ENCODE measurements around the gene GLRX3.
"Not testable (repeated sequence)": the region's sequence is repeated elsewhere in the genome, so short reads cannot be mapped to it uniquely, and the experiment has no call there.

The GLRX3 gene

DNA sequence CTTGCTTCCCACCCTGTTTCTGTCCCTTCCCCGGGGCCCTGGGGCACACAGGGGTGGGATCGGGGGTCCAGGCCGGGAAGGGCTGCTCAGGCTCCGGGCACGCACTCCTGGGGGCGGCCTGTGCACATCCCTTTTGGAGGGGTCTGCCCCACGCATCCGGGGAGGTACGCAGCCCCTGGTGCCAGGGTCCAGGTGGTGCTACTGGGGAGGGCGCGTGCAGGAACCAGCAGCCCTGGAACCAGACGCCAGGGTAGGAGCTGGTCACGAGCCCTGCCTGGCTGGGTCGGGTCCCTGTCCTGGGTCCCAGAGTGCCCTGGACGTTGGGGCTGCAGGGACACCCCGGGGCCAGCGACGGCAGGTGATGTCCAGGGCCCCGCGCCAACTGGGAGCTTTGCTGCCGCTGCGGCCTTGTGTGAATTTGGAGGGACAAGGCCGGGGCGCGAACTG, 53.4 kb downstream of the GLRX3 start:
- no peak for DNase-seq (ENCODE audit: low read depth in 2 of 2)

DNA sequence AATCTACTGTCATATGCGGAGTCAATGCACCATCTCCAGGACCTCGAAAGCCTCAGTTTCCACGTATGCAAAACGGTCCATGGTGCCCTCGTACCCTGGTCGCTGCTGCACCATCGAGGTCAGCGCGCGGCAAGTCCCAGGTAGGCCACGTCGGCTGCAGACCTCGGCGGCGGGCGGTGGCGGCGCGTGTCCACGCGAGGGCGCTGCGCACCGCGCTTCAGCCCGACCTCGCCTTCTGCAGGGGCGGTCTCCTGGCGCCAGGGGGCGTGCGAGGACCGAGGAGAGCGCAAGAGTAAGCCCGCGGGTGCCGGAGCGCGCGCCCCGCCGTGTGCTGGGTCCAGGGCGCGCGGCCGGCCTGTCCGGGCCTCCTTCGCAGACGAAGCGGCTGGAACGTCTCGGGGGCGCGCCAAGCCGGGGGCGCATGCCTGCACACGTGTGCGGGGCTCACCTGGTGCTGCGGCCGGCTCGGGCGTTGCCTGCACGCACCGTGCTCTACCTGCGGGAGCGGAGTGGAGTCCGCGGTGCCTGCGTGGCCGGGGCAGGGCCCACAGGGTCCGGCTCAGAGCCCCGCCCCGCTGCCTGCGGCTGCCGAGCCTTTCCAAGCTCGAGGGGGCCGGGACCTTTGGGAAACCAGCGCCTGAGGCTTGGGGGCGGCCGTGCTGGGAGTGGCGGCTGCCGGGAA, 54.0 kb downstream of the GLRX3 start:
- DNase-seq (ENCODE audit: low read depth in 2 of 2), result peak; percentile 73 to 85

DNA sequence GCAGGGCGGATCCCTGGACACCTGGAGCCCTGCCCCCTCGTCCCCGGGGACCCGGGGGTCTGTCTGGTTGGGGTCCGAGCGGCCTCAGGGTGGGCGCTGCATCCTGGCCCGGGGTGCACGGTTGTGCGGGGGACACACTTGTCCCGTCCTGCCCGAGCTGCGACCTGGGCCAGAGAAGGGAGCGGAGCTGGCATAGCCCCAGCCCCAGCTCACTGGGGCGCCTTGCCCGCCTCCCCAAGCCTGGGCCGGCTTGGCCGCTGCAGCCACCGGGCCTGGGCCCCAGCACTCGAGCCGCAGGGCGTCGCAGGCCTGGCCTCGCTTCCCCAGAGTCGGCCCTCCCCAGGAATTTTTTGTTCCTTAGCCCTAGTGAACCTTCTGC, 54.5 kb downstream of the GLRX3 start:
- no peak for DNase-seq (ENCODE audit: low read depth in 2 of 2)

DNA sequence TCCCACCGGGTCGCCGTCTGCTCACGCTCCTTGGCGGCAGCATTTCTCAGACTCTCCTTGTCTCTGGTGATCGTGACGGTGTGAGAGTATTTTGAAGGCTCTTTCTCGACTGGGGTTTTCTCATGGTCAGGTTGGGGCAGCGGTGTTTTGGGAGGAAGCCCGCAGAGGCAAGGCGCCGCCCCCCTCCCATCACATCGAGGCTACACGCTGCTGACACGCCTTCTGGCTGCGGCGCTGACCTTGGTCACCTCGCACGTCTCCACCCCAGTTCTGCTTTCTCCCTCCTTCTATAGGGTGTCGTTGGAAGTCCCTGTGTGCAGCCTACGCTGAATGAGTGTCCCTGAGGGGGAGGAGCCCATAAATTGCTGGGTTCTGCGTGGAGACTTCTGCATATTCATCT, 55.2 kb downstream of the GLRX3 start:
- DNase-seq (ENCODE audit: low read depth in 2 of 2), result no peak

DNA sequence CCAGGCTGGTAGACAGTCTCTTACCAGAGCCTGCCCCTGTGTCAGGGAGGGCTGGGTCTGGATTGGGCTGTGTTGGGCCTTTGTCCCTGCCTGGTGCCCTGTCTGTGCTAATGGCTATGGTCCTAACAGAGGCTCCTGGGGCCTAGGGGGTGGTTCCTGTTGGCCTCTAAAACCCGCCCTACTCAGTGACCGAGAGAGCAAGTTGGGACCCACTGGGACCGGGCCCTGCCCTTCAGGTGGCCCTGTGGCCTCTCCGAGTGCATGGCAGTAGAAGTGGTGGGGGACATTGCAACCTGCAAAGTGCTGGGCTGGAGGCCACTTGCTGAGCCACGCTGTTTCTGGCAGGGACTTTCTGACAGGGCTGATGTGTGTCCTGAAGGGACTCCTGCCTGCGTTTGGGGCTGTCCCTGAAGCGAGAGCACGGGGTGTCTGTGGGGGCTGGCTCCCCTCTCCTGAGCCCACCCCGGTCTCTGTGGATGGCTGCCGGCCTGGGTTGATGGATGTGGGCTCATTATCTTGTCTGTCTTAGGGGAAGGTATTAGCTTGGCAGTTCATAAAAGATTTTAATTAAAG, 56.2 kb downstream of the GLRX3 start:
- DNase-seq (ENCODE audit: low read depth in 2 of 2), result no peak

DNA sequence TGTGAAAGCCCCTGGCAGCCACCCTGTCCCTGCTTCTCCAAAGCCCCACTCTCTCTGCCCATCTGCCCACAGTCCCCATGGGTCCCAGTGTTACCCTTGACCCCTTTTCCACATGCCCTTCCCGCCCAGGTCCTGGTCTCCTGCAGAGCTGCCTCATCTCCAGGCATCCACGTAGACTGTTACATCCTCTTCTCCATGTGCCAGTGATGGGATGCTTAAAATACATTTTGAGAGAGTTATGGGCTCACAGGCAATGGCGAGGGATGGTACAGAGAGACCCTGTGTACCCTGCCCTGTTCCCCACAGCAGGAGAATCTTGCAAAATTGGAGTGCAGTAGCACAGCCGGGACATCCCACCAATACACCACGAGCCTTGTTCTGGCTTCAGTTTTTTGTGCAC, 56.8 kb downstream of the GLRX3 start:
- DNase-seq (ENCODE audit: low read depth in 2 of 2), result no peak

DNA sequence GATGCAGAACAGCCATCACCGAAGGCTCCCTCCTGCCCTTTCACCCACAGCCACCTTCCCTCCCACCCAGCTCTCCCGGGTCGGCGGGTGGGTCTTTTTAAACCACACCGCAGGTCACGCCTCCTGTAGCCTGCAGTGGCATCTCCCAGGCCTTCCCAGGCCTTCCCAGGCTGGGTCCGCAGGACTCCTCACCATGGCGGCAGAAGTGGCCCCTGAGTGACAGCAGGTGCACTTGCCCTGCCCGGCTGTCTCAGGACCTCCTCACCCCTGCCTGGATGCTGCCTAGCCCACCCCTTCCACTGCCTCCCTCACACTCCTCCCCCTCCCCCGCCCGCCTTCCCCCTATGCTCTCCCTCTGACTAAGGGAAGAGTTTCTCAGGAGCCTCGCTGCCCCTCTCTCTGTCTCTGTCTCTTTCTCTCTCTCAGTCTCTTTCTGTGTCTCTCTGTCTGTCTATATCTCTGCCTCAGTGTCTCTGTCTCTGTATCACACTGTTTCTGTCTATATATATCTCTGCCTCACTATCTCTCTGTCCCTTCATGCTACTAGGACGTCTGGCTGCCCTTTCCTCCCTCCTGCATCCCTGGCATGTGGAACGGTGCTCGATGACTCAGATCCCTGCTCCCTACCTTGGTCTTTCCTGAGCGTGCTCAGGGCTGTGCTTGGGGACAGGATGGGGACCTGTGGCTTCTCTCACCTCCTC, 57.5 kb downstream of the GLRX3 start:
- DNase-seq (ENCODE audit: low read depth in 2 of 2), result no peak

DNA sequence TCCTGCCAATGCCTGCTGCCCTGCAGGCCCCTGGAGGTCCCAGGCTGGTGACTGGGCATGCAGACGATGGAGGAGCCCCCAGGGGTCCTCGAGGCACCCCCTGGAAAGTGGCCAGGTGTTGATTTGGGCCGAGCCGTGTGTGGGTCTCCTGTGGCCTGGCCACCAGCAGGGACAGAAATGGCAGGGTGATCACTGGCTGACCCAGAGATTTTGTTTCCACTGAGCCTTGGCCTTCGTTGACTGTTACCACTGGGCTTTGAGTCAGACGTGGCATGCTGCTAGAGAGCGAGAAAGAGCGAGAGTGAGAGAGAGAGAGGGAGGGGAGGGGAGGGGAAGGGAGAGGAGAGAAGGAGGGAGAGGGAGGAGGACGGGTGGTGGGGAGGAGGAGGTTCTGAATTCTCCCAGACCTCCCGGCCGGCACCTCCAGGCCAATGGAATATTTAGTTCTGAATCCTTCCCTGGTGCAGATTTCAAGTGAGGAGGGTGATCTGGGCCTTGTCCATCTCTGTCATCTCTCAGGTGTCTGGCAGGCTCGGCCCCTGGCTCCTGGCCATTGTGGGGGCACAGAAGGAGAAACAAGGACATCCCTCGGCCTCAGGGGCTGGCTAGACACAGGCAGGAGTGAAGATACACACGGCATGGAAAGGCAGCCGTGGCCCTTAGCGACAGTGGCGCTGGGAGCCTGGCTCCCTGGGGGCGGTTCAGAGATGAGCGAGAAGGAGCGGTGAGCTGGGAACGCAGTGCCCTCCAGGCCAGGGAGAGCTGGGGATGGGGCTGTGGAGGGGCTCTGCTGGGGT, 58.2 kb downstream of the GLRX3 start:
- no peak for DNase-seq (ENCODE audit: low read depth in 2 of 2)

DNA sequence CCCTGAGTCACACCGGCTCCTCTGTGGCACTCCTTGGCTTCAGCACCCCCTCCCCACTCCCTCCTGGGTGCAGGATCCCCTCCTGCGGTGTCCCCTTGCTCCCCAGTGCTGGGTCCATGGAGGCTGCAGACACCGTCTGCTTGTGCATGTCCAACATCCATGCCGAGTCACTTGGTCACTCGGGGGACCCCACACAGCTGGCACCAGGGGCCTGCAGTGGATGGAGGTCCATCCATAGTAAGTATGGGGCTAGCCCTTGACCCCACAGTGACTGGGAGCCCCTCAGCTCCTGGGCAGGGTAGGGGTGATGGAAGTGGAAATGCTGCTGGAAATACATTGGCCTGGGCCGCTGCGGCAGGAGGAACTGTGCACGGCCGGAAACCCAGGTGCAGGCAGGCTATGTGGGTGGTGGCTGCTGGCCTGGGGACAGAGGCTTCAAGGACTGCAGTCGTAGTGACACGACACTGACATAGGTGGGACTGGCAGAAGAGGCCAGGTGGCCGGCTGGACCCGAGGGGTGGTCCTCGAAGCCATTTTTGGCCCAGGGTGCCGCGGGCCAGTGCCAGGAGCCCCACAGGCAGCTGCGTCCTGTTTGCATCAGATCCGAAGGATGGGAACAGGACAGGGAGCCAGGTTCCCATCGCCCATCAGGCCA, 58.9 kb downstream of the GLRX3 start:
- DNase-seq (ENCODE audit: low read depth in 2 of 2), result no peak

DNA sequence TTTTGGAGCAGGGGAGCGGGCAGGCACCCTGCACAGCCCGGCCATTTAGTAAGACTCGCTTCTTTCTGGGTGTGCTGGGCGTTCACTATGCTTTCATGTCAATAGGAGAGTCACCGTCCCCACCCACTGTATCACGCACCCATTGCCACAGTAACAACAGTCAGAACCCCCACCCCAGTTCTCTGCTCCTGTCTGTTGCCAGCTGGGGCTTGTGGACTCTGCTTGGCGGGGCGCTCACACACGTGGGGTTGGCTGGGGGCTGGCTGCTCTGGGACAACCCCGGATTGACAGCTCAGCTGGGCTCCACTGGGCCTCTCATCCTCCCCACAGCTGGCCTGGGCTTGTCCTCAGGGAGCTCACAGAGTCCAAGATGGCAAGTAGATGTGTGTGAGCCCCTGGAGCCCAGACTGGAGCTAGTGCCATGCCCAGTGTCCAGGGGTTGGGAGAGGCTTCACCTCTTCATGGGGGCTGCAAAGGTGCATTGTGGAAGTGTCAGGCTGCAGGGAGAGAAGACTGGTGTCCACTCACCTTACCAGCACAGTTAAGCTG, 59.6 kb downstream of the GLRX3 start:
- no peak for DNase-seq (ENCODE audit: low read depth in 2 of 2)

DNA sequence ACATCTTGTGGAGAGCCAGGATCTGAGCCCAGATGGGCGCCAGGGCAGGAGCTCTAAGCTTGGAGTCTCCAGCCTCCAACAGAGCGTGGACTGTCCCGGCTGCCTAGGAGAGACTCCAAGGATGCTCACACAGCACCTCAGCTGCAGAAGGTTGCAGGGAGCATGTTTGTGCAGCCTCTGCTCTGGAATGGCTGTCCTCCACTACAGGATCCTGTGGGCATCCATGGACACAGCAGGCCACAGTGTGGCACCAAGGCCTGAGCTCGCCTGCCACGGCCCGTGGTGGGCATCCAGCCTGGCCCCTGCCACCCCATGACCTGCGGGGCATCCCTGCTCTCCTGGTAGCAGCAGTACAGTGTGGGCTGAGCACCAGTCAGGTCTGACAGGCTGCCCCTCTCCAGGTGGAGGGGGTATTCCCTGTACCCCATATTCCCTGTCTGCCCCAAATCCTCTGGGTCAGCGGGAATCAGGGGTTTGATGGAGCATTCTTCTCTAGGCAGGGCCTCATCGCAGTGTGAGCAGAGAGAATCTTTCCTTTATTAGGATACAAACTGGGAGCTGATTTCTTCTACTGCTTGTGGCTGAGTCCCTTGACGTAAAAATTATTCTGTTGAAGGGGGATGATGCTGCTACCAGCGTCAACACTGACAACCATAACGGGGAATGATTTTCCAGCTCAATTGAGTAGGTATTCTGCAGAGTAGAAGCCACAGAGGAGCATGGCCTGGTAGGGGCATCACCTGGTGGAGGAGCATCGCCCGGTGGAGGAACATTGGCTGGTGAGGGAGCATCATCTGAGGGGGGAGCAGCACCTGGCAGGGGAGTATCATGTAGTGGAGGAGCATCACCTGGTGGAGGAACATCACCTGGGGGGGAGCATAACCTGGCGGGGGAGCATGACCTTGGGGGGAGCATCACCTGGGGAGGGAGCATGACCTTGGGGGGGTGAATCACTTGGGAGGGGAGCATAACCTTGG, 60.6 kb downstream of the GLRX3 start:
- DNase-seq (ENCODE audit: low read depth in 2 of 2), result no peak

DNA sequence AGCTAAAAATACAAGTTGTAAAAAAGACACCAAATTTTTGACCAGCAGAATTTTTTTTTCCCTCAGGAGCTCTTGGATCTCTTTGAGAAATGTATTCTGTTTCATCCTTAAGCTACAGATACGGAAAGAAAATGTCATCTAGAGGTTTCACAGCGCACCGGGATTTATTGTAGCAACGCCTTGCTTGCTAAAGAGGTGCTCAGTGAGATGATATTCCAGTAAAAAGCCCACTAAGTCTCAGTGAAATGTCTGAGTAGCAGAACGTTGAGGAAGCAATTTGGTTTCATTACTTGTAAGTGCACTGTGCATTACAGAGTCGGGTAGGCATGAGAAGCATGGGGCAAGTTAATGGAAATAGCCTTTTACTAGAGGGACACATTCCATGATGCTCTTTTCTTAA, 62.5 kb downstream of the GLRX3 start:
- DNase-seq (ENCODE audit: low read depth in 2 of 2), result no peak

DNA sequence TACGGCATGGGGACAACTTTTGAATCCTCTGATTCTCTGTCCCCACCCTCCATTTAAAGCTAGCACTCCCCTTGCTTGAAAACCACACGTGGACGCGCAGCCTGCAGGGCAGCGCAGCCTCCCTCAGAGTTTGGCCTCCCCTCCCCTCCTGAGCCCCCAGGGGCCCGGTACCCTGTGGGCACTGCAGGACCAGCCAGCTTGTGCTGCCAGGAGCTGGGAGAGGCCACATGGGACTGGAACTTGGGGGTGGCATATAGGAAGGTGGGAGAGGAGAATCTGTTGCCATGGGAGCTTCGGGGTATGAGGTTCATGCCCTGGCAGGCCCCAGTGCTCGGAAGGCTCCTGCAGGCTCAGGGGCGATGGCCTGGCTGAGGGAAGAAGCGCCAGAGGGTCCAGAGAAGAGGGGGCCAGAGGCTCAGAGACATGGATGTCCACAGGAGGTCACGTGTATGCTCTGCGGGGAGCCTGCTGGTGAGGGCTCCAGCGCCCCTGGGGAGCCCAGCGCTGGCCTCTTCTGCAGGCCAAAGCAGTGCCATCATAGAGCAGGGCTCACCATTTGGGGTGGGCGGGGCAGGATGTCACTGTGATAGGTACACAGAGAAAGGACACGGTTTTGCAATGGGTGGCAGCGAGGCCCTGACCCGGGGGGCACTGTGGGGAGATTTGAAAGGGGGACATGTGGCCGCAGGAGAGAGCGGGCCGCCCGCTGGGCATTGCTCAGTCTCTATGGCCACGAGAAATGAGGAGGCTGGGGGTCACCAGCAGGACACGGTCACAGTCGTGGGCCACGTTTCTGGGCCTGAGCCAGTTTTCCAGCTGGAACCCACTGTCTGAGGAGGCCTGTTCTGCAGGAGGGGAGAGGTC, 64.2 kb downstream of the GLRX3 start:
- no peak for DNase-seq (ENCODE audit: low read depth in 2 of 2)

DNA sequence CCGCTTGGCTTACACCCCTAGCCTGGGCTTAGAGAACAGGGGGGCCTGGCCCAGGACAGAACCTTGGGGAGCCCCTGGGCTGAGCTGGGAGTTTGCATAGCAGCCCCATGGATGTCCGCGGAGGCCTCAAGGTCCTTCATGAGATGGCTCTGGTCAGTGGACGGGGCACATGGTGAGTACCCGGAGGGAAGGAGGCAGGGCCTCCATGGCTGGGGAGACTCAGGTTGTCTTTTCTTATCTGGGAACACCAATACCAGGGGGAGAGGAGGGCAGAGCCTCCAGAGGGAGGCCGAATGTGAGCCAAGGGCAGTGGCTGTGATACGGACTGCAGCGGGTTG, 64.8 kb downstream of the GLRX3 start:
- DNase-seq (ENCODE audit: low read depth in 2 of 2), result no peak

DNA sequence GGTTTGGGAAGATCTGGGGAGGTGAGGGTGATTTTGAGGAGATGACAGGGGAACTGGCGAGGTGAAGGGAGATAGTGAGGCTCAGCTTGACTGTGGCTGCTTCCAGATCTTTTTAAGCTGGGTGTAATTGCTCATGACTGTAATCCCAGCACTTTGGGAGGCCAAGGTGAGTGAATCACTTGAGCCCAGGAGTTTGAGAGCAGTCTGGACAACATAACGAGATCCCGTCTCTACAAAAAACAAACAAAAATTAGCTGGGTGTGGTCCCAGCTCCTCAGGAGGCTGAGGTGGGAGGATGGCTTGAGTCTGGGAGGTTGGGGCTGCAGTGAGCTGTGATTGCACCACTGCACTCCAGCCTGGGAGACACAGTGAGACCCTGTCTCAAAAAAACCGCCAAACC, 66.0 kb downstream of the GLRX3 start:
- not testable (repeated sequence) for DNase-seq (ENCODE audit: low read depth in 2 of 2)

DNA sequence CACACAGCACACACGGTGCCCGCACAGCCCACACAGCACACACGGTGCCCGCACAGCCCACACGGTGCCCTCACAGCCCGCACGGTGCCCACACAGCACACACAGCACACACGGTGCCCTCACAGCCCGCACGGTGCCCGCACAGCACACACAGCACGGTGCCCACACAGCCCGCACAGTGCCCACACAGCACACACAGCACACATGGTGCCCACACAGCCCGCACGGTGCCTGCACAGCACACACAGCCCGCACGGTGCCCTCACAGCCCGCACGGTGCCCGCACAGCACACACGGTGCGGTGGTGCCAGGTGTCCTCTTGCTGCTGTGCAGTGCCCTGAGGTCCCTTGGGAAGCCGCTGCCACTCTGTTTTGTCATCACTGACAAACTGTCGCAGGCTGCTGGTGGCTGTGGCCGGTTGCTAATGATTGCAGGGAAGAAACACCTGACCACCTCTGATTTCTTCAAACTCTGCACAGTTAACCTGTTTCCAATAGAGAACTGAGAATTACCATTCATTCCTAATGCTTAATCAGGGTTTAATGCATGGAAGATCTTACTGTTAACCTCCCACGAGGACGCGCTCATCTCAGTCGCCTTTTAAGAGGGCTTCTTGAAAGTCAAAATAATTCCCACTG, 66.9 kb downstream of the GLRX3 start:
- no peak for DNase-seq (ENCODE audit: low read depth in 2 of 2)

DNA sequence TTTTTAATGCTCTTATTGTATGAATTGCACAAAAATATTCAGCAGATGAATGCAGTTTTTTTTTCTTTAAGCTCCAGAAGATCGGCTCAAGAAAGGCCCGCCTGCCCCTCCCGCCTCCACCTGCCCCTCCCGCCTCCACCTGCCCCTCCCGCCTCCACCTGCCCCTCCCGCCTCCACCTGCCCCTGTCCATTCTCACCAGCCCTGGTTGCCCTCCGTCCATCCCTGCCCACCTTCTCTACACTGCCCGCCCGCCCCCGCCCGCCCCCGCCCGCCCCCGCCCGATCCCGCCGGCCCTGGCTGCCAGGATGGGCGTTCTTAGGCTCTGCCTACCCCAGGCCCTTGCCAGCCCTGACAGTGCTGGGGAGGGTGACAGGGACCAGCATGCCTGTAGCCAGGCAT, 67.4 kb downstream of the GLRX3 start:
- DNase-seq (ENCODE audit: low read depth in 2 of 2), result no peak

DNA sequence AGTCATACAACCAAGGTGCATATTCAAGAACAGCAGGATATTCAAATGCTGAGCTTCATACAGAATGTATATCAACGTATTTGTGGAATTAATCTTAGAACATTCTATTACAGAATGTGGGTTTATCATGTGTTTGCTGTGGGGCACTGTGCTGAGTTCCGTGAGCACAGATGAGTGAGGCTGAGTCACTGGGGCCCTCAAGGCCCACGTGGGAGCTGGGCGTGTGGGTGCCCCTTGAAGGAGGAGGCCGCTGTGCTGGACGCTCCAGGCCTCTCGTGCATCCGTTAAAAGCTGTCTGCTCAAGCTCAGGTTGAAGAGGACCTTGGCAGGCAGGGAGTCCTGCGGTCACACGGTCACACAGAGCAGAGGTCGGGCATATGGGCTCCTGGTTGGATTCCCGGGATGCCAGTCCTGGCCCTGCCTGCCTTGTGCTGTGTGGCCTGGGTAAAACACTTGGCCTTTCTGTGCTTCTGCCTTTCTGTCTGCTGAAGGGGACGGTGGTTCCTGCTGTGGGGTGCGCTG, 70.1 kb downstream of the GLRX3 start:
- no peak for DNase-seq (ENCODE audit: low read depth in 2 of 2)

DNA sequence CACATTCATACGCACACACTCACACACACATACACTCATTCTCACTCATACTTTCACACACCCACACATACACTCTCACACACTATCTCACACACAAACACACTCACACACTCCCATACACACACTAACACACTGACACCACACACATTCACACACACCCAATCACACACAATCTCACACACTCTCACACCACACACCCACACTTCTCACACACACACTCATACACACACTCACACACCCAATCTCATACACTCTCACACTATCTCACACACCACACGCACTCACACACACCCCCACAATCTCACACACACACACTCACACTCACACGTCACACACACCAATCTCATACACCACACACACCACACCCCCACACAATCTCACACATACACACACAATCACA, 71.0 kb downstream of the GLRX3 start:
- no peak for DNase-seq (ENCODE audit: low read depth in 2 of 2)
